SH-SY5Y (cell line): ENCODE data around the gene HTR6.

Experiments
- GATA2 ChIP-seq: IDR thresholded peaks from 2 replicates; pipeline ENCODE4 v1.6.1; 2011; ENCODE audit warnings: mild to moderate bottlenecking, low read depth, low read length
- GATA3 ChIP-seq: IDR thresholded peaks from 2 replicates; pipeline ENCODE4 v1.6.1; 2011; ENCODE audit warnings: low read depth, mild to moderate bottlenecking, low read length, moderate library complexity

GRCh38 chr1:19640363-19641316 lies 24.0 kb upstream of the HTR6 start:
- TF ChIP-seq GATA3: no peak
- no peak for TF ChIP-seq GATA2
